Activated CD4-positive, alpha-beta memory T cell treated with anti-CD3 and anti-CD28 coated beads, Interleukin-2, amount 10 ng/mL, durations not matched to agents 7 days and 5 days (primary cell): ENCODE data around the gene HES5. TPM values are rescaled to one million over a fixed set of nuclear protein-coding genes. Genes with fewer than 3 reads are reported as not detected.

ENCODE experiments used
- CTCF ChIA-PET: fragments of 350-600 bp; sonication (Branson Sonifier 250); formaldehyde crosslinking; loops from one replicate; lab custom pipeline; 2021; ENCODE audit warnings: antibody characterized with exemption, inconsistent platforms; lab: Charles Lee
- POLR2A ChIA-PET: fragments of 350-600 bp; sonication (Branson Sonifier 250); formaldehyde crosslinking; loops from one replicate; lab custom pipeline; 2021; ENCODE audit warnings: antibody characterized with exemption; lab: Charles Lee
- DNase-seq: peaks from one replicate; pipeline ENCODE4 v3.0.0-alpha.2; 2020
- H3K27ac Mint-ChIP-seq: one replicate; pipeline ENCODE4 v1.8.0; 2021; ENCODE audit warnings: mild to moderate bottlenecking, mixed read lengths
- H3K27me3 Mint-ChIP-seq: one replicate; pipeline ENCODE4 v1.8.0; 2021; ENCODE audit warnings: mixed read lengths
- H3K36me3 Mint-ChIP-seq: one replicate; pipeline ENCODE4 v1.8.0; 2021; ENCODE audit warnings: low read depth, mixed read lengths
- H3K4me1 Mint-ChIP-seq: one replicate; pipeline ENCODE4 v1.8.0; 2021; ENCODE audit warnings: mixed read lengths
- H3K4me3 Mint-ChIP-seq: one replicate; pipeline ENCODE4 v1.8.0; 2021; ENCODE audit warnings: mild to moderate bottlenecking, mixed read lengths
- H3K9me3 Mint-ChIP-seq: one replicate; pipeline ENCODE4 v1.8.0; 2021; ENCODE audit warnings: mixed read lengths
- total RNA-seq, 2 experiments: library from RNA; stranded (reverse); gene quantifications; one replicate each; pipeline ENCODE4 v1.2.3, GENCODE V29; 2021

The HES5 gene
- total RNA-seq, 2 experiments from 2014 or later: not detected

DNA sequence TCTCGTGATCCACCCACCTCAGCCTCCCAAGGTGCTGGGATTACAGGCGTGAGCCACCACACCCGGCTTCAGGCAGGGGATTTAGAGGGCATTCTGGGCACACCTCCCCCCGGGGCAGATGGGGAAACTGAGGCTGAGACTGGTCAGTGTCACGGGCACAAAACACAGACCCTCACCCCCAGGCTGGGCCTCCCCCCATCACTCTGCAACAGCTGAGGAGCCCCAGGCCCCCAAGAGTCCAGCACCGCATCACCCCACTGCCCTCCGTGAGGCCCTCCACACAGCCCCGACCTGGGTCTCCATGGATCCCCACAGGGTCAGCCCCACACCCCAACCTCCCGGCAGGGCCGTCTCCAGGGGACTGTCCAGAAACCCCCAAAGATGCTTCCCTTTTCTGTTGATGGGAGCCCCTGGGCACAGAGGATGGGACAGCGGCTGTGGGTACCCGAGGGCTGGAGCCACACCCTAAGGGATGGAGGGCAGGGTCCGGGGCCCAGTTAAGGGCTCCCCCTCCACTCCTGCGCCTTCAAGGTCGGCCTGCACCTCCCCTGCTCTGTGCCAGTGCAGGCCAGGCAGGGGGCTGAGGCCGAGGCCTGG lies 37.1 kb upstream of the HES5 start:
- no peak for DNase-seq
- Mint-ChIP-seq H3K4me3 (no peak overlapping the region), H3K27ac (no peak overlapping the region), H3K36me3 (peaks cover 12% of the 10 kb centered on the region), H3K9me3 (no peaks in the 10 kb centered on the region), H3K27me3 (no peaks in the 10 kb centered on the region), H3K4me1 (no peaks in the 10 kb centered on the region)
- ChIA-PET CTCF (no interaction called here), POLR2A (interaction anchor here (0.9 kb wide), 1 partner anchor 11 kb away, joined by 3 read pairs; the partner anchor contains the start of gene TNFRSF14)

DNA sequence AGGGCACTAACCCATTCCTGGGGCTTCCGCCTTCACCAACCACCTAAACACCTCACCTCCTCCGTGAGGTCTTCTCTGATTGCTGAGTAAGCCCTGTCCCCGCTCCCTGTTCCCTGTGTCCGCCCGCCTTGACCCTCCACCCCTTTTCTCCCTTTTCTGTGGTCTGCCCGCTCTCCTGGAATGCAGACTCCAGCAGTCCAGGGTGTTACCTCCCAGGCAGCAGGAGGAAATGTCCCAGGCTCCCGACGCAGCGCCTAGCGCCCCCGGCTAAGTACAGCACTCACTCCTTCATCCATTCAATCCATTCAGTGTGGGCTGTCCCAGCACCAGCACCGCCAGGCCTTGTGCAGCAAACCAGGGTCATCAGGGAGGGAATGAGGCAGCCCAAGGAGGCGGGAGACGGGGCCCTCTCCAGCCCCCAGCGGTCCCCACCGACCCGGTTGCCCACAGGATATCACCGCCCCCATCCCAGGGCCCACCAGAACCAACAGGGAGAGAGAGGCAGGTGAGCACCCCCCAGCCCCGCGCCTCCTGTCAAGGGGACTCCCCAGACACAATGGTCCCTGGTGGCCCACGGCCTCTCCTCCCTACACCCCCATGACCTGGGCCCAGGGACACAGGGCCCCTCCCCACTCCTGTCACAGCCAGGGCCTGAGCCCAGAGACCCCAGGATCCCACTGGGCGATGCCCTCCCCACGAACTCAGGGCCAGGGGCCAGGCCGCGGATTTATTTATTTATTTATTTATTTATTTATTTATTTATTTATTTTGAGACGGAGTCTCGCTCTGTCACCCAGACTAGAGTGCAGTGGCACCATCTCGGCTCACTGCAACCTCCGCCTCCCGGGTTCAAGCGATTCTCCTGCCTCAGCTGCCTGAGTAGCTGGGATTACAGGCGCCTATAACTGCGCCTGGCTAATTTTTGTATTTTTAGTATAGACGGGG lies 36.3 kb upstream of the HES5 start:
- peaks cover 15% of the 10 kb centered on the region for H3K36me3 Mint-ChIP-seq
- no peaks in the 10 kb centered on the region for H3K27me3 Mint-ChIP-seq
- POLR2A ChIA-PET: interaction anchor here (0.9 kb wide), 1 partner anchor 11 kb away, joined by 3 read pairs; the partner anchor contains the start of gene TNFRSF14
- CTCF ChIA-PET: no interaction called here
- DNase-seq: no peak
- no peaks in the 10 kb centered on the region for H3K9me3 Mint-ChIP-seq
- peaks cover 3% of the 10 kb centered on the region for H3K4me1 Mint-ChIP-seq
- H3K27ac Mint-ChIP-seq: no peak overlapping the region
- no peak overlapping the region for H3K4me3 Mint-ChIP-seq

DNA sequence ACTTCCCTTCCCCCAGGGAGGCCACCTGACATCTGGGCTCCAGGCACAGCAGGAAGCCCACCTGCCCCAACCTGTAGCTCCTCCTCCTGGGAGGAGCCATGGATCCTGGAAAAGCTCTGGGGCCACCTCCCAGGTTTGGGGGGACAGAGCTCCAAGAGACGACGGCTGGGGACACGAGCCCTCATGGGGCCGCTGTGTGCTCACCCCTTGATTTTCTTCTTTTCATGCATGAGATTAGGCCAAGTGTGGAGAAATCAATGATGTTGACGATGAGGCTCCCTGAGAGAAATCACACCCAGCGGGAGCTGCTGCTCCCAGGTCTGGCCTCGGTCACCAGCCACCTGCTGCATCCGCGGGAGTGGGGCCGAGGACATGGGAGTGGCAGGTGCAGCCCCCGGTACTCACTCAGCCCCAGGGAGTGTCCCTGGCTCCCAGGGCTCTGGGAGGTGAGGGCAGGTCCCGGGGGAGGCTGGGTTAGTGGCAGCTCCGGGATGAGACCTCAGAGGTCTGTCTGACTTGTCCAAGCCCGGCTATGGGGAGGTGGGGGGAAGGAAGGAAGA lies 34.8 kb upstream of the HES5 start:
- Mint-ChIP-seq H3K4me1 (peaks cover 6% of the 10 kb centered on the region), H3K4me3 (no peak overlapping the region), H3K27me3 (no peaks in the 10 kb centered on the region), H3K27ac (no peak overlapping the region), H3K9me3 (no peaks in the 10 kb centered on the region), H3K36me3 (peaks cover 14% of the 10 kb centered on the region)
- DNase-seq: no peak
- ChIA-PET CTCF (interaction anchor here (1.0 to 1.1 kb wide), 2 partner anchors 17 to 21 kb away, joined by 3 read pairs; no protein-coding TSS in a partner anchor), POLR2A (interaction anchor here (1.6 to 2.1 kb wide), 2 partner anchors 9 to 20 kb away, joined by 7 to 10 read pairs; partner anchors contain the start of gene TNFRSF14)

DNA sequence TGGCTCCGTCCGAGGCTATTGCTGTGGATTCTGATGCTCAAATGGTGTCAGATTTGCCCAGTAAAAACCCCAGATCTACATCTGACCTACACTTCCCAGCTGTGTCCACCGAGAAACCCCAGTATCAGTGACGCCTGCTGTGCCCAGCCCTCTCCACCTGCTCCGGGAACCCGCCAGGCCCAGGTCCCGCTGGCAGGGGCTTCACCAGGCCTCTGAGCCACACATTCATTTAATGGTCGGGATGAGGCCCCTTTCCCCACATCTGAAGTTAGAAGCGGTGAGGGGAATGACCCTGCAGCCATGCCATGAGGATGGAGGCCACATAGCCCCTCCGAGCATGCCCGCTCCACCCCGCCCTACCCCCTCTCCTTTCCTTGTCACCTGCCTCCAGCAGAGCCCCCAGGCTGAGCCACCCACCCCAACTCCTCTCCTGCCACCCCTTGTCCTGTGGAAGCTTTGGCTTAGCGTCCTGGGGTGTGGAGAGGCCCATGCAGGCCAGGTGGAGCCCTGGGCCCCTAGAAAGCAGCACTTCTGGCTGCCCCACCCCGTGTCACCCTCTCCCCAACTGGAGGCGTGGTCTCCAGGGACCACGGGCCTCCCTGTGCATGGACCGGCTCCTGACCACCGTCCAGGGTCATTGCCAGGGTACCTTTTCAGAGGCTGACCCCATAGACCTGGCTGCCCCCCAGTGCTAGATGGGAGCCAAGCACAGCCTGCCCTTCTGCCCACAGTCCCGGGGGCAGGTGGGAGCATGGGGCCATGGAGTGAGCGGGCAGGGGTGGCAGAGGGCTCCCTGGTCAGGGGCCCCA lies 34.1 kb upstream of the HES5 start:
- no peaks in the 10 kb centered on the region for H3K27me3 Mint-ChIP-seq
- ChIA-PET CTCF (interaction anchor here (1.0 kb wide), 1 partner anchor 17 kb away, joined by 3 read pairs; no protein-coding TSS in a partner anchor), POLR2A (interaction anchor here (1.6 to 2.1 kb wide), 2 partner anchors 8 to 21 kb away, joined by 7 to 10 read pairs; partner anchors contain the start of gene TNFRSF14)
- no peak for DNase-seq
- peaks cover 16% of the 10 kb centered on the region for H3K36me3 Mint-ChIP-seq
- no peak overlapping the region for H3K27ac Mint-ChIP-seq
- peaks cover 6% of the 10 kb centered on the region for H3K4me1 Mint-ChIP-seq
- H3K4me3 Mint-ChIP-seq: no peak overlapping the region
- no peaks in the 10 kb centered on the region for H3K9me3 Mint-ChIP-seq

DNA sequence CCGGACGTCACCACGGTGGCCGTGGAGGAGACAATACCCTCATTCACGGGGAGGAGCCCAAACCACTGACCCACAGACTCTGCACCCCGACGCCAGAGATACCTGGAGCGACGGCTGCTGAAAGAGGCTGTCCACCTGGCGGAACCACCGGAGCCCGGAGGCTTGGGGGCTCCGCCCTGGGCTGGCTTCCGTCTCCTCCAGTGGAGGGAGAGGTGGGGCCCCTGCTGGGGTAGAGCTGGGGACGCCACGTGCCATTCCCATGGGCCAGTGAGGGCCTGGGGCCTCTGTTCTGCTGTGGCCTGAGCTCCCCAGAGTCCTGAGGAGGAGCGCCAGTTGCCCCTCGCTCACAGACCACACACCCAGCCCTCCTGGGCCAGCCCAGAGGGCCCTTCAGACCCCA lies 33.1 kb upstream of the HES5 start:
- CTCF ChIA-PET: interaction anchor here (4.5 kb wide), 1 partner anchor 23 kb away, joined by 32 read pairs; the partner anchor contains the start of gene PRXL2B
- no peaks in the 10 kb centered on the region for H3K9me3 Mint-ChIP-seq

DNA sequence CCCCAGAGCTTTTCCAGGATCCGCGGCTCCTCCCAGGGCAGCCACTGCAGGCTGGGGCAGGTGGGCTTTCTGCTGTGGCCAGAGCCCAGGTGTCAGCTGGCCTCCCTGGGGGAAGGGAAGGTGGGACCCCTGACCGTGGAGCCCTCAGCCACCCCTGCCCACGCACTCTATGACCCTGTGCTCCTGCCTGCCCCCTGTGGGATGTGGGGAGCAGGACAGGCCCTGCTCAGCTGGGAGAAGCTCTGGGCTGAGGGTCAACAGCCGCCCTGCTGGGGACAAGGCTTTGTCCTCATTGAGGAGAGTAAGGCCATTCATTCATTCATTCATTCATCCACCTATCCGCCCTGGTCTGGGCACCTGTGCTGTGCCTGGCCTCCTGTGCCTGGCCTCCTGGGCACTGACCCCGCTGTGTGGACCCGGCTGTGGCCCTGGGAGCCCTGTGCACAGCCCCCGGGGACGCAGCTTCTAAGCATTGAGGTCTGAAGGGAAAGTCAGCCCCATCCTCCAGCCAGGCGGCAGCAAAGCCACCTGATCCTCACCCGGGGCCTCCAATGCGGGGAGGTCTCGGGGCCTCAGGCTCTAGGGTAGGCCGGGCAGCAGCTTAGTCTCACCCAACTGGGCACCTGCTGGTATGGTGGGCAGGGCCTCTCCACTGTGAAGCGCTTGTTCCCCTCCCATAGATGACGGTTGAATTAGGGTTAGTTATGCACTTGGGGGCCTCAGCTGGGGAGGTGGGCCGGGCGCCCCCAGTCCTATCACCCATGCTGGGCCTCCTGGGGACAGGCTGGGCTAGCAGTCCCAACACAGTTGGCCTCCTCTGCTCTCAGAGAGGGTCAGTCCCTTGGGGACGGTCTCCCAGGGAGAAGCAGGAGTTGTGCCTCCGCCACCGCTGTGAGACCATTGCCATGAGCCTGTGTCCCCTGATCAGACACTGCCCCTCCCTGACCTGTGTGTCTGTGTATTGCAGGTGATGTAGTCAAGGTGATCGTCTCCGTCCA lies 32.1 kb upstream of the HES5 start:
- CTCF ChIA-PET: interaction anchor here (0.9 to 4.5 kb wide), 8 partner anchors 9 to 367 kb away, joined by 3 to 32 read pairs (median 6); partner anchors contain the start of genes FAAP20 and PRXL2B
- no peak overlapping the region for H3K27ac Mint-ChIP-seq
- H3K27me3 Mint-ChIP-seq: no peaks in the 10 kb centered on the region
- H3K4me1 Mint-ChIP-seq: peaks cover 19% of the 10 kb centered on the region
- H3K36me3 Mint-ChIP-seq: peaks cover 25% of the 10 kb centered on the region
- no peaks in the 10 kb centered on the region for H3K9me3 Mint-ChIP-seq
- POLR2A ChIA-PET: interaction anchor here (2.0 to 8.3 kb wide), 5 partner anchors 9 to 24 kb away, joined by 5 to 94 read pairs (median 17); partner anchors contain the start of gene PRXL2B
- no peak for DNase-seq
- H3K4me3 Mint-ChIP-seq: no peak overlapping the region

More for the DNA sequence above, 33.1 kb upstream of the HES5 start:
- Mint-ChIP-seq H3K27ac (no peak overlapping the region), H3K36me3 (peaks cover 20% of the 10 kb centered on the region), H3K4me3 (no peak overlapping the region), H3K27me3 (no peaks in the 10 kb centered on the region), H3K4me1 (peaks cover 10% of the 10 kb centered on the region)
- POLR2A ChIA-PET: interaction anchor here (8.3 kb wide), 1 partner anchor 14 kb away, joined by 94 read pairs; no protein-coding TSS in a partner anchor
- no peak for DNase-seq

DNA sequence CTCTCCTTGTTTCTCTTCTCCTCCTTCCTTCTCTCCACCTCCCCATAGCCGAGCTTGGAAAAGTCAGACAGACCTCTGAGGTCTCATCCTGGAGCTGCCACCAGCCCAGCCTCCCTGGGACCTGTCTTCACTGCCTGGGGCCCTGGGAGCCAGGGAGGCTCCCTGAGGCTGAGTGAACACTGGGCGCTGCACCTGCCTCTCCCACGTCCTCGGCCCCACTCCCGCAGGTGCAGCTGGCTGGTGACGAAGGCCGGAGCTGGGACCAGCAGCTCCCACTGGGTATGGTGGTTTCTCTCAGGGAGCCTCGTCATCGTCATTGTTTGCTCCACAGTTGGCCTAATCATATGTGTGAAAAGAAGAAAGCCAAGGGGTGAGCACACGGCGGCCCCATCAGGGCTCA lies 31.4 kb upstream of the HES5 start:
- POLR2A ChIA-PET: interaction anchor here (1.1 to 8.3 kb wide), 6 partner anchors 10 to 37 kb away, joined by 3 to 94 read pairs (median 12); partner anchors contain the start of gene PRXL2B

DNA sequence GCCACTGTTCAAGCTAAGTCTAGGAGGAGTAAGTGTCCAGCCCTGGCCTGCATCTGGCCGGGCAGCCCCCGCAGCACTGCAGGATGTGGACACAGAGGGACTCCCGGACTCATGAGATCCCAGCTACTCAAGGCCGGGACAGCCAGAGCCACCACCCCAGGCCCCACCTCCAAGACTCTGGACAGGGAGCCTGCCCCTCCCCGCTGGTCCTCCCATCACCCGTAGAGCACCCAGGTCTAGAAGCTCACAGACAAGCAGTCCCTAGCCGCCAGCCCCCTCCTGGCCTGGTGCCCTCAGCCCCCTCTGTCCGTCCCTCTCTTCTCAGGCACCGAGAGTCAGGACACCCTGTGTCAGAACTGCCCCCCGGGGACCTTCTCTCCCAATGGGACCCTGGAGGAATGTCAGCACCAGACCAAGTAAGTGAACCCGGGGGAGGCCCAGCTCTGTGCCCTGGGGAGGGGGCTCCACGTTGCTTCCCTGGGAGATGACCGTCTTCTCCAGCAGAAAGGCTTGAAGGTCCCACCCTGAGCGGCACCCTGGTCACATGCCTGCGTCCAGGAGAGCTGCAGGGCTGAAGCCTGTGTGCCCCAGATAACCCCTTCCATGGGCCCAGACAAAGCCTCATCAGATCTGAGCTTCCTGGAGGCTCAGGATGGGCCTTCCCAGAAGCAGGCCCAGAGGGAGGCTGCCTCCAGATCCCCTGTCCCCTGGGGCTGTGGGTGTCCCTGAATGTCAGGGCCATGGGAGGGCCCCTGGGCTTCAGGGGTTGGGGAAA lies 30.4 kb upstream of the HES5 start:
- POLR2A ChIA-PET: interaction anchor here (0.6 to 8.3 kb wide), 9 partner anchors 9 to 36 kb away, joined by 3 to 94 read pairs (median 5); partner anchors contain the start of genes PANK4 and PRXL2B
- Mint-ChIP-seq H3K4me3 (no peak overlapping the region), H3K27me3 (no peaks in the 10 kb centered on the region), H3K27ac (peak overlapping the region; percentile 31), H3K4me1 (peaks cover 28% of the 10 kb centered on the region), H3K9me3 (no peaks in the 10 kb centered on the region), H3K36me3 (peaks cover 40% of the 10 kb centered on the region)
- CTCF ChIA-PET: interaction anchor here (0.9 to 4.5 kb wide), 6 partner anchors 12 to 365 kb away, joined by 4 to 32 read pairs (median 7); partner anchors contain the start of genes FAAP20 and PRXL2B
- no peak for DNase-seq

More for the DNA sequence above, 31.4 kb upstream of the HES5 start:
- no peak overlapping the region for H3K27ac Mint-ChIP-seq
- peaks cover 22% of the 10 kb centered on the region for H3K4me1 Mint-ChIP-seq
- no peak for DNase-seq
- H3K36me3 Mint-ChIP-seq: peaks cover 32% of the 10 kb centered on the region
- no peak overlapping the region for H3K4me3 Mint-ChIP-seq
- CTCF ChIA-PET: interaction anchor here (0.9 to 4.5 kb wide), 8 partner anchors 10 to 366 kb away, joined by 3 to 32 read pairs (median 6); partner anchors contain the start of genes FAAP20 and PRXL2B
- no peaks in the 10 kb centered on the region for H3K27me3 Mint-ChIP-seq
- H3K9me3 Mint-ChIP-seq: no peaks in the 10 kb centered on the region

DNA sequence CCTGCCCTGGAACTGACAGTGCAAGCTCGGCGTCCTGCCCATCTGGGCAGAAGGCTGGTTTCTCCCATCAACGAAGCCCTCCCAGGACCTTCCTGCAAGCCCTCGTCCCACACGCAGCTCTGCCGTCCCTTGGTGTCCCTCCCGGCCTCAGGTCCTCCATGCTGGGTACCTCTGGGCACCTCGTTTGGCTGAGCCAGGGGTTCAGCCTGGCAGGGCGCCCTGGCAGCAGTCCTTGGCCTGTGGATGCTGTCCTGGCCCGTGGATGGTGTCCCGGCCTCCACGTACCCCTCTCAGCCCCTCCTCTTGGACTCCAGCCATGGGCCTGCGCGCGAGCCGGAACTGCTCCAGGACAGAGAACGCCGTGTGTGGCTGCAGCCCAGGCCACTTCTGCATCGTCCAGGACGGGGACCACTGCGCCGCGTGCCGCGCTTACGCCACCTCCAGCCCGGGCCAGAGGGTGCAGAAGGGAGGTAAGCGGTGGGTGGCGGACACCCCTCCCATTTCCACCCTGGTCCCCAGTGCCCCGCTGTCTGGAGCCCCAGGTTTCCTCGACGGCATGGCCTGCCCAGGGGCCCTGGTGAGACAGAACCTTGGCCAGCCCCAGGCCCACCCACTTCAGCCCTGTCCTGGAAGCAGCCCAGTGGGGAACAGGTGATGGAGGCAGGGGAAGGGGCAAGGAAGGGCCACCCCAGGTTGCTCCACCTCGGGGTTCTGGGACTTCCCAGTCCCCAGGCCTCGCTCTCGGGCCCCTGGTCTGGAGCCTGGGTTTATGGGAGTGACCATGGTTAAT lies 29.6 kb upstream of the HES5 start:
- H3K36me3 Mint-ChIP-seq: peaks cover 41% of the 10 kb centered on the region
- DNase-seq: no peak
- ChIA-PET POLR2A (interaction anchor here (1.0 to 8.3 kb wide), 9 partner anchors 10 to 34 kb away, joined by 3 to 169 read pairs (median 7); partner anchors contain the start of genes PANK4 and PRXL2B), CTCF (interaction anchor here (0.9 to 4.5 kb wide), 4 partner anchors 13 to 145 kb away, joined by 5 to 32 read pairs (median 11); partner anchors contain the start of gene PRXL2B)
- no peak overlapping the region for H3K4me3 Mint-ChIP-seq
- no peak overlapping the region for H3K27ac Mint-ChIP-seq
- H3K27me3 Mint-ChIP-seq: no peaks in the 10 kb centered on the region
- no peaks in the 10 kb centered on the region for H3K9me3 Mint-ChIP-seq
- H3K4me1 Mint-ChIP-seq: peaks cover 35% of the 10 kb centered on the region
